ENCODE data around the gene APOO.

GRCh38 chrX:23805389-23805788 is 102.3 kb downstream of the APOO start:
- TF ChIP-seq CTCF (IDR thresholded peaks at IDR 0.05 in 8 of 11, conservative IDR thresholded peaks at IDR 0.05 in 3 of 11): no peak
- no peak for TF ChIP-seq POLR2A (IDR thresholded peaks at IDR 0.05)
- no peak for TF ChIP-seq POLR2AphosphoS5 (IDR thresholded peaks at IDR 0.05)

Measured in spleen (tissue), 7 donors.